ENCODE results near the gene CPNE8.

Gene CPNE8

DNA sequence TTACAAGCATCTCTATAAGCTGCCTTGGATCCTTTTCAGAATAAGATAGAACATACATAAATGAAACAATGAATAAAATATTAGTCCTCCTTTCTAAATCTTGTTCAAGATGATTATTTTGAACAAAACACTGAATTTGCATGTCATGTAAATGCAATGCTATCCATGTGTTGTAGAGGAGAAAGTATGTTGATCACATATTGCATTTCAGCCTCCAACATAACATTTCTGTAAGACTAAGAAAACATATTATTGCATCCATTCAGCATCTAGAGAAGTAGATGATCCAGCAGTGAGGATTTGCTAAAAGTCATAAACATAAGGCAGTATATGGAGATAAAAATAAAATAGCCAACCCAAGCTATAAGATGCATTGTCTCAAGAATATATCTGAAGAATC lies 172.6 kb downstream of the CPNE8 start:
- no peak for TF ChIP-seq CTCF (IDR thresholded peaks at IDR 0.05)
- H3K27me3 ChIP-seq, result no peaks in the 10 kb centered on the region
- no peak overlapping the region for H3K4me3 ChIP-seq (ENCODE audit: low read depth in 1 of 2, low read length in 1 of 2)
- no peaks in the 10 kb centered on the region for H3K4me1 ChIP-seq (ENCODE audit: control insufficient read depth in 1 of 2, insufficient read depth in 1 of 2, low read depth in 1 of 2, low read length in 1 of 2)
- no peaks in the 10 kb centered on the region for H3K36me3 ChIP-seq
- no peak overlapping the region for H3K27ac ChIP-seq
- H3K9me3 ChIP-seq, result no peaks in the 10 kb centered on the region

DNA sequence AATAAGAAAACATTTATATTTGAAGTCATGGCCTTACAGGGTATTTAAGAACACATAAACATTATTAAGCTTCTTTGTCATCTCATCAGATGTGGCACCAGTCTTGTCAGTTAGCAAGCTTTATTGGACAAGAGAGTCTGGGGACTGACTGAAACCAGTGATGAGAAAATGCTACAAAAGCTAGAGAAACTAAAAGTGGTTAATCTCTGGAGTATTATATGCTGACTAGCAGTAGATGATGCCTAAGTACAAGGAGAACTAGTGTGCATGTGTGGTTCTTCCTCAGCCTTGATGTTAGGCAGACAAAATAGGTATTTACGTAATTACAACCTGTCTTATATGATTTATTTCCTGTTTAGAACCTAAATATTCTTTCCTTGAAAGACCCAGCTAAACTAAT lies 176.5 kb downstream of the CPNE8 start:
- Histone ChIP-seq H3K4me3 (ENCODE audit: low read depth in 1 of 2, low read length in 1 of 2) (no peak overlapping the region), H3K27me3 (no peaks in the 10 kb centered on the region), H3K27ac (no peak overlapping the region), H3K36me3 (no peaks in the 10 kb centered on the region), H3K9me3 (no peaks in the 10 kb centered on the region), H3K4me1 (ENCODE audit: control insufficient read depth in 1 of 2, insufficient read depth in 1 of 2, low read depth in 1 of 2, low read length in 1 of 2) (no peaks in the 10 kb centered on the region)
- TF ChIP-seq CTCF (IDR thresholded peaks at IDR 0.05), result no peak

DNA sequence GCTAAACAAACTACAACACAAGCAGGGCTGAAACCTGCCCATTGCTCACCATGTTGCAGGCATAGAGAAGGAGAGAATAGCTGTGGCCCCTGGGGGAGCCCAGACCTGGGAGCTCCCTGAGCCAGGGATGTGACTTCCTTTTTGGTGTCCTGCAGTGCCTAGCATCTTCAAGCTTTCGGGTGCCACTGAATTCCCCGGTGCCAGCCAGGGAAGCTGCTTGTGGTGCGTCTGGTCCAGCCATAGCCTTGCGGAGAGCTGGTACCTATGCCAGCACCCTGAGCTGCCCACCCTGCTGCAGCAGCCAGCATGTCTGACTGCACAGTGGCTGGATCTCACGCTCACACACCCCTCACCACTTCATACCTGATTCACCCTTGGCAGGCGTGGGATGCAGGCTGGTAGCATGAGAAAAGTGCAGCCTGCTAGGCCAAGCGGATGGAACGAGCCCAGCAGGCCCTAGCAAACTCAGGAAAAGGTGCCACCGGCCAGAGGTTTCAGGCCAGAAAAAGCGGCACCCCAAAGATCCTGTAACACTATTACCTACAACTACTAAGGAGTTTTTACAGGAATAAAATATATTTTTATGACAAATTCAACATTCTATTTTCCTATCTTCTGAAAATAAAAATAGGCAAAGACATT lies 183.7 kb downstream of the CPNE8 start:
- H3K36me3 ChIP-seq, result no peaks in the 10 kb centered on the region
- H3K27me3 ChIP-seq, result no peaks in the 10 kb centered on the region
- H3K4me3 ChIP-seq (ENCODE audit: low read depth in 1 of 2, low read length in 1 of 2), result no peak overlapping the region
- H3K27ac ChIP-seq, result no peak overlapping the region
- H3K9me3 ChIP-seq, result no peaks in the 10 kb centered on the region
- H3K4me1 ChIP-seq (ENCODE audit: control insufficient read depth in 1 of 2, insufficient read depth in 1 of 2, low read depth in 1 of 2, low read length in 1 of 2), result no peaks in the 10 kb centered on the region
- no peak for TF ChIP-seq CTCF (IDR thresholded peaks at IDR 0.05)

- no peak for TF ChIP-seq CTCF (IDR thresholded peaks at IDR 0.05)
- Histone ChIP-seq H3K4me1 (ENCODE audit: control insufficient read depth in 1 of 2, insufficient read depth in 1 of 2, low read depth in 1 of 2, low read length in 1 of 2) (no peaks in the 10 kb centered on the region), H3K27me3 (no peaks in the 10 kb centered on the region), H3K9me3 (no peaks in the 10 kb centered on the region), H3K4me3 (ENCODE audit: low read depth in 1 of 2, low read length in 1 of 2) (no peak overlapping the region), H3K36me3 (no peaks in the 10 kb centered on the region), H3K27ac (no peak overlapping the region)
Measured at GRCh38 chr12:38720661-38721060, 184.7 kb downstream of the CPNE8 start.

DNA sequence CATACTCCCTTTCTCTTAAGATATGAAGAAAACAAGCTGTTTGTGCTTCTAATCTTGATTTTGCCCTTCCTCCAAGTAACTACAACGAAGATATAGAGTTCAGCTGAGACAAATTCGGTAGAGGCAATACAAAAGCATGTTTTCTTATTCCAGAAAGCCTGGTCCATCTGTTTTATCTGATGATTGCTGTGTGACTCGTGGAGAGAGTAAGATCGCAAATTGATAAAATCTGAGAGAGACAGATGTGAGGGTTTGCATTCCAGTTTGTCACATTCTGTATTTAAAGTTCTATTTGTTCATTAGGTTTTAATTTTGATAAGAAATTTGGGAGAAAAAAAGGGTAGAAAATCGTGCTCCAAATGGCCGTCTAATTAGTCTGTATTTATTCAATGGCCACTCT lies 192.1 kb downstream of the CPNE8 start:
- TF ChIP-seq CTCF (IDR thresholded peaks at IDR 0.05), result no peak
- Histone ChIP-seq H3K27me3 (no peaks in the 10 kb centered on the region), H3K27ac (no peak overlapping the region), H3K36me3 (no peaks in the 10 kb centered on the region), H3K4me1 (ENCODE audit: control insufficient read depth in 1 of 2, insufficient read depth in 1 of 2, low read depth in 1 of 2, low read length in 1 of 2) (no peaks in the 10 kb centered on the region), H3K9me3 (no peaks in the 10 kb centered on the region), H3K4me3 (ENCODE audit: low read depth in 1 of 2, low read length in 1 of 2) (no peak overlapping the region)

- Histone ChIP-seq H3K4me1 (ENCODE audit: control insufficient read depth in 1 of 2, insufficient read depth in 1 of 2, low read depth in 1 of 2, low read length in 1 of 2) (no peaks in the 10 kb centered on the region), H3K9me3 (no peaks in the 10 kb centered on the region), H3K27me3 (no peaks in the 10 kb centered on the region), H3K4me3 (ENCODE audit: low read depth in 1 of 2, low read length in 1 of 2) (no peak overlapping the region), H3K27ac (no peak overlapping the region), H3K36me3 (no peaks in the 10 kb centered on the region)
- no peak for TF ChIP-seq CTCF (IDR thresholded peaks at IDR 0.05)
Measured at GRCh38 chr12:38711054-38711453, 194.3 kb downstream of the CPNE8 start.
